Measurements from ENCODE around the gene MSL3B.

Gene MSL3B

DNA sequence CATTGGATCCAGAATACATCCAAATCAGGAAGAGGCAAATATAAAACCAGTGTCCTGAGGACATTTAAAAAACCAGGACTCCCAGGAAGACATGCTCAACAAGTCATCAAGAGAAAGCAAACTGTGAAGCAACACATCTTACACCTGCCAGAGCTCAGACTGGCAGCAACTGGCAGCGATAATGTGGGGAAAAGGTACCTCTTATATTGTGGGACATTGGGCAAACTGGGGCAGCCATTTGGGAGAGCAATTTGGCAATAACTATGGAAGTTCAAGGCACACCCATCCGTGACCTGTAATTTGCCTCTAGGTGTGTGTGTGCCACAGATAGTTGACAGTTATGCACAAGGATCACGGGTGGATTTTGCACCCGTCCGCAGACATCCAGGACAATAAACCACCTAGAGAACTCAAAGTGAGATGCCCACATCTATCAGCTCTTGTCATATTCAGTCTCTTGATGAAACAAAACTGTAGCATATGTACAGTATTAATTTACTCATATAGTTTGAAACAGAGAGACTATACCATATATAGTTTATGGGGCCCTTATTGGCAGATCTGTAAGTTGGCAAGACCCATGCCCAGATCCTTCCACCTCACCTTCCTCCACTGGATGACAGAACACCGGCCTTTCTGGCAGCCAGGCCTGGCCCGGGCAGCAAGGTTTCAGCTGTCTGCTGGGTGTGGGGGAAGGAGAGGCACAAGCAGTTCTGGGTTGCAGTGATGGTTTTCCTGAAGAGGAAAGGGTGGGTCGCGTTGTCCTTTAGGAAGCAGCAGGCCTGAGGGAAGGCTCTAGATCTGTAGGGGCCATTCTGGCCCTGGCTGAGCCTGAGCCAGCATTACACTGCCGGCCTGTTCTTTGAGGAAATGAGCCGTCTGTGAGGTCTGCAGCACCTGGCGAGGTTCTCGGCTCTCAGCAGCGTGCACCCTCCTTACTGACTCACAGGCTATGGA, 32.7 kb downstream of the MSL3B start:
- Mint-ChIP-seq H3K36me3 (ENCODE audit: unreplicated experiment) (peaks cover 2% of the 10 kb centered on the region), H3K27me3 (ENCODE audit: unreplicated experiment) (no peaks in the 10 kb centered on the region), H3K4me1 (ENCODE audit: unreplicated experiment) (peaks cover 27% of the 10 kb centered on the region), H3K9me3 (ENCODE audit: unreplicated experiment) (no peaks in the 10 kb centered on the region), H3K27ac (ENCODE audit: unreplicated experiment) (no peak overlapping the region), H3K4me3 (ENCODE audit: unreplicated experiment) (no peak overlapping the region)
- DNase-seq (ENCODE audit: extremely low spot score, unreplicated experiment): no peak
- TF ChIP-seq, protein P1, sequence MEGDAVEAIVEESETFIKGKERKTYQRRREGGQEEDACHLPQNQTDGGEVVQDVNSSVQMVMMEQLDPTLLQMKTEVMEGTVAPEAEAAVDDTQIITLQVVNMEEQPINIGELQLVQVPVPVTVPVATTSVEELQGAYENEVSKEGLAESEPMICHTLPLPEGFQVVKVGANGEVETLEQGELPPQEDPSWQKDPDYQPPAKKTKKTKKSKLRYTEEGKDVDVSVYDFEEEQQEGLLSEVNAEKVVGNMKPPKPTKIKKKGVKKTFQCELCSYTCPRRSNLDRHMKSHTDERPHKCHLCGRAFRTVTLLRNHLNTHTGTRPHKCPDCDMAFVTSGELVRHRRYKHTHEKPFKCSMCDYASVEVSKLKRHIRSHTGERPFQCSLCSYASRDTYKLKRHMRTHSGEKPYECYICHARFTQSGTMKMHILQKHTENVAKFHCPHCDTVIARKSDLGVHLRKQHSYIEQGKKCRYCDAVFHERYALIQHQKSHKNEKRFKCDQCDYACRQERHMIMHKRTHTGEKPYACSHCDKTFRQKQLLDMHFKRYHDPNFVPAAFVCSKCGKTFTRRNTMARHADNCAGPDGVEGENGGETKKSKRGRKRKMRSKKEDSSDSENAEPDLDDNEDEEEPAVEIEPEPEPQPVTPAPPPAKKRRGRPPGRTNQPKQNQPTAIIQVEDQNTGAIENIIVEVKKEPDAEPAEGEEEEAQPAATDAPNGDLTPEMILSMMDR (IDR thresholded peaks at IDR 0.05): no peak

DNA sequence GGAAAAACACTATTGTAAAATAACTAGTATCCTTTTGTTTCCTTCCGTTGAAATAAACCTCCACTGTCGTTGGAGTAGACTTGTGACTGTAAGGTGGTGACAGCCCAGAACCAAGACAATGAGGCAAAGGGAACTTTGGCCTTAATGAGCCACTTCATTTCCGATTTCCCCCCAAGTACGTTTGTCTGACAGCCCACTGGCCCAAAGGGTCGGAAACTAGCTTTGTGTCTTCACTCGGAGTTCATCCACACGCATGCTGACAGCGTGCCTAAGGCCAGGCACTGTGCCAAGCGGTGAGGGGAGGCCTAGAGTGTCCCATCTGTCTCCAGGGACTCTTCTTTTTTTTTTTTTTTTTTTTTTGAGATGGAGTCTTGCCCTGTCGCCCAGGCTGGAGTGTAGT, 34.8 kb downstream of the MSL3B start:
- no peak for DNase-seq (ENCODE audit: extremely low spot score, unreplicated experiment)
- no peak overlapping the region for H3K27ac Mint-ChIP-seq (ENCODE audit: unreplicated experiment)
- peaks cover 2% of the 10 kb centered on the region for H3K36me3 Mint-ChIP-seq (ENCODE audit: unreplicated experiment)
- peaks cover 16% of the 10 kb centered on the region for H3K4me1 Mint-ChIP-seq (ENCODE audit: unreplicated experiment)
- no peaks in the 10 kb centered on the region for H3K27me3 Mint-ChIP-seq (ENCODE audit: unreplicated experiment)
- no peak overlapping the region for H3K4me3 Mint-ChIP-seq (ENCODE audit: unreplicated experiment)
- TF ChIP-seq, protein P1 (IDR thresholded peaks at IDR 0.05): no peak
- no peaks in the 10 kb centered on the region for H3K9me3 Mint-ChIP-seq (ENCODE audit: unreplicated experiment)

DNA sequence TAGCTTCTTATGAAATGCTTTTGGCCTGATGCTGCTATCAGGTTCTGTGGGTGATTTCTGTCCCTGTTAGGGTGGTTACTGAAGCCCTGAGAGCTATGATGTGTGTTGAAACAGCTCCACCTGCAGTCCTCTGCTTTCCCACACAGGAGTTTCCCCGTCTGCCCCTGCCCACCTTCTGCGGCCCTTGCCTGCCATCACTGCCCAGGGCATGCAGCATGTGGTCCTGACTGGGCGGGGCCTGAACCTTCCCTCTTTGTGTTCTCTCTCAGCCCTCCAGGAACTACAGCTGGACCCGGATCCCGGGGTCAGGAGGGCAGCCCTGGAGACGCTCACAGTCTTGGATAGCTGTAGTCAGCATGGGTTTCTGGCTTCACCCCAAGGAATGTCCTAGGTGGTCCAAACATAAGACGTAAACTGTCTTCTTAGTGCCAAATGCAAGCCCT, 35.3 kb downstream of the MSL3B start:
- TF ChIP-seq, protein P1 (IDR thresholded peaks at IDR 0.05): peak; percentile 60
- Mint-ChIP-seq H3K9me3 (ENCODE audit: unreplicated experiment) (no peaks in the 10 kb centered on the region), H3K27ac (ENCODE audit: unreplicated experiment) (no peak overlapping the region), H3K36me3 (ENCODE audit: unreplicated experiment) (peaks cover 2% of the 10 kb centered on the region), H3K4me3 (ENCODE audit: unreplicated experiment) (no peak overlapping the region), H3K27me3 (ENCODE audit: unreplicated experiment) (no peaks in the 10 kb centered on the region), H3K4me1 (ENCODE audit: unreplicated experiment) (peaks cover 11% of the 10 kb centered on the region)
- DNase-seq (ENCODE audit: extremely low spot score, unreplicated experiment): no peak

DNA sequence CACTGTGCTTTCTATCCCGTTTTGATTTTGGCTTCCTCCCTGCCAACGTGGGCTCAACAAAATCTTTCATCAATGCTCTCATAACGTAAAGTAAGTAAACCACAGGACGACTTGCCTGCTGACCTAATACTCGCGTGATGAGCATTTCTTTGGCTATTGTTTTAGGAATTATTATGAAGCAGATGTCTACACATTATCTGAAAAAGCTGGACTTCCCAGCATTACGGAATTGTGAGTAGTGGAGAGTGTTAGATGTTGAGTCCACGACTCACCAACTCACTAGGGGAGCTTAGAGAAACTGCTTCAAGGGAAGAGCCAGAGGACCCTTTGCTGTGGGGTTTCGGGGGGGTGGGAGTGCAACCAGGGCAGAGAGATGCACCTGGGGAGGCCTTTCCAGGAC, 35.8 kb downstream of the MSL3B start:
- no peaks in the 10 kb centered on the region for H3K9me3 Mint-ChIP-seq (ENCODE audit: unreplicated experiment)
- DNase-seq (ENCODE audit: extremely low spot score, unreplicated experiment): no peak
- H3K4me1 Mint-ChIP-seq (ENCODE audit: unreplicated experiment): peaks cover 11% of the 10 kb centered on the region
- H3K4me3 Mint-ChIP-seq (ENCODE audit: unreplicated experiment): no peak overlapping the region
- no peak overlapping the region for H3K27ac Mint-ChIP-seq (ENCODE audit: unreplicated experiment)
- H3K27me3 Mint-ChIP-seq (ENCODE audit: unreplicated experiment): no peaks in the 10 kb centered on the region
- TF ChIP-seq, protein P1 (IDR thresholded peaks at IDR 0.05): no peak
- H3K36me3 Mint-ChIP-seq (ENCODE audit: unreplicated experiment): peaks cover 2% of the 10 kb centered on the region

DNA sequence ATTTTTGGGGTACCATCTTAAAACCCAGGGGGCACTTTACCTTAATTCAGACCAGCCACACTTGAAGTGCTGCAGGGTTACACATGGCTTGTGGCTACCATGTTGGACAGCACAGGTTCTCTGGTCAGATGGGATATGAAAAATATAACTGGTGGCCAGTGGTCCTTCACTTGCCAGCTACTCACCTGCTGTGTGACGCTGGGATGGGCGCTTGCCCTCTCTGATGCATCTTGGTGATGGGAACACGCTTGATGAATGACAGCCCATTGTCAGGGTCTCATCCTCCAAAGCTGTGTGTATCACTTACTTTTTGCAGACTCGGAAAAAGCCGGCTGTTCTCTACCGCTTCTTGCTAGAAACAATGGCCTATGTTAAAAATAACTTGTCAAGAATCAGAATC, 36.3 kb downstream of the MSL3B start:
- H3K27me3 Mint-ChIP-seq (ENCODE audit: unreplicated experiment): no peaks in the 10 kb centered on the region
- H3K4me3 Mint-ChIP-seq (ENCODE audit: unreplicated experiment): no peak overlapping the region
- H3K27ac Mint-ChIP-seq (ENCODE audit: unreplicated experiment): no peak overlapping the region
- H3K4me1 Mint-ChIP-seq (ENCODE audit: unreplicated experiment): peaks cover 8% of the 10 kb centered on the region
- no peaks in the 10 kb centered on the region for H3K36me3 Mint-ChIP-seq (ENCODE audit: unreplicated experiment)
- no peak for DNase-seq (ENCODE audit: extremely low spot score, unreplicated experiment)
- H3K9me3 Mint-ChIP-seq (ENCODE audit: unreplicated experiment): peaks cover under 1% of the 10 kb centered on the region
- TF ChIP-seq, protein P1 (IDR thresholded peaks at IDR 0.05): no peak

All from osteocyte (in vitro differentiated cells).